Measurements from ENCODE around the gene DVL2. TPM values are rescaled to one million over a fixed set of nuclear protein-coding genes. Genes with fewer than 3 reads are reported as not detected.

The DVL2 gene
- total and polyA plus RNA-seq, 2 of the 13 experiments (the other 11 are each of a cell fraction or from before 2014, with no cell fraction given) = 5.7 to 38.2 TPM

DNA sequence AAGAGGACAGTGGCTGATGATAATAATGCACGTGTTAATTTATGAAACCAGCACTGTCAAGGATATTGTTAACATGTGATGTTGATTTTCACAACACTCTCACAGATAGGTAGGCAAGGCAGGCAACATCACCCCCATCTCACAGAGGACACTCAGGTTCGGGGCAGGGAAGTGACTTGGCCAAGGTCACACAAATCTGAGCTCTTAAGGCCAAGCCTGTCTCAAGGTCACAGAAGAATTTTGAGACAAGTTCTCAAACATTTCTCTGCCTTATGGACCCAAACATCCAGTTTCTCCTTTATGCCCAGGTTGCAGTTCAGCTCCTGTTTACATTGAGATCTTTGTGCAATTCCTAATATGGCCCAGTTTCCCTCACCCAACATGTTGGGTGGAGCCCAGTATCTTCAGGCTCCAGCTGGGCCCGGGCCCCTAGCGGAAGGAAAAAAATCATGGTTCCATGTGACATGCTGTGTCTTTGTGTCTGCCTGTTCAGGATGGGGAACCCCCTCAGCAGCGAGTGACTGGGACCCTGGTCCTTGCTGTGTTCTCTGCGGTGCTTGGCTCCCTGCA, 48.5 kb upstream of the DVL2 start (continued):
- 0 out of 2 replicates have a peak, but pooled peaks have one; percentile 1 for TF ChIP-seq HNF1B (CRISPR knock-in tag; IDR thresholded peaks at IDR 0.05)
- TF ChIP-seq AKAP8 (CRISPR knock-in tag; IDR thresholded peaks at IDR 0.05) = no peak
- peak; percentile 37 for TF ChIP-seq CEBPG (CRISPR knock-in tag; IDR thresholded peaks at IDR 0.05)
- TF ChIP-seq, protein P1, sequence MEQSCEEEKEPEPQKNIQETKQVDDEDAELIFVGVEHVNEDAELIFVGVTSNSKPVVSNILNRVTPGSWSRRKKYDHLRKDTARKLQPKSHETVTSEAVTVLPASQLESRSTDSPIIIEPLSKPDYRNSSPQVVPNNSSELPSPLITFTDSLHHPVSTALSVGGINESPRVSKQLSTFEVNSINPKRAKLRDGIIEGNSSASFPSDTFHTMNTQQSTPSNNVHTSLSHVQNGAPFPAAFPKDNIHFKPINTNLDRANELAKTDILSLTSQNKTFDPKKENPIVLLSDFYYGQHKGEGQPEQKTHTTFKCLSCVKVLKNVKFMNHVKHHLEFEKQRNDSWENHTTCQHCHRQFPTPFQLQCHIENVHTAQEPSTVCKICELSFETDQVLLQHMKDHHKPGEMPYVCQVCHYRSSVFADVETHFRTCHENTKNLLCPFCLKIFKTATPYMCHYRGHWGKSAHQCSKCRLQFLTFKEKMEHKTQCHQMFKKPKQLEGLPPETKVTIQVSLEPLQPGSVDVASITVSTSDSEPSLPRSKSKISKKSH (CRISPR knock-in tag; IDR thresholded peaks at IDR 0.05; ENCODE audit: borderline replicate concordance) = no peak
- no peak for TF ChIP-seq HHEX (CRISPR knock-in tag; IDR thresholded peaks at IDR 0.05)
- TF ChIP-seq ZNF782 (CRISPR knock-in tag; IDR thresholded peaks at IDR 0.05; ENCODE audit: borderline replicate concordance) = no peak
- no peak for TF ChIP-seq ZNF781 (CRISPR knock-in tag; IDR thresholded peaks at IDR 0.05; ENCODE audit: borderline replicate concordance, not compliant biosample characterization)
- no peak for TF ChIP-seq ZNF430 (CRISPR knock-in tag; IDR thresholded peaks at IDR 0.05)
- TF ChIP-seq STAG1 (CRISPR knock-in tag; IDR thresholded peaks at IDR 0.05) = no peak

Data from HepG2 (cell line).